Measurements from ENCODE around the gene WDR91. TPM values are rescaled to one million over a fixed set of nuclear protein-coding genes. Genes with fewer than 3 reads are reported as not detected.

The WDR91 gene
- total RNA-seq, 1 donor from 2014 or later: 23.1 TPM

- peaks cover 49% of the 10 kb centered on the region for H3K36me3 Mint-ChIP-seq (ENCODE audit: insufficient read depth)
- no peak overlapping the region for H3K27ac Mint-ChIP-seq
- no peak for TF ChIP-seq CTCF (IDR thresholded peaks at IDR 0.05; ENCODE audit: unreplicated experiment)
- H3K4me3 Mint-ChIP-seq (ENCODE audit: low read depth): no peak overlapping the region
- H3K4me1 Mint-ChIP-seq (ENCODE audit: low read depth): peaks cover 4% of the 10 kb centered on the region
- H3K9me3 Mint-ChIP-seq (ENCODE audit: low read depth): peaks cover 32% of the 10 kb centered on the region
- H3K27me3 Mint-ChIP-seq: no peaks in the 10 kb centered on the region
- no peak for DNase-seq (ENCODE audit: low spot score, unreplicated experiment)
Observed at GRCh38 chr7:135181929-135182678, 29.2 kb downstream of the WDR91 start.

- no peak overlapping the region for H3K27ac Mint-ChIP-seq
- no peak overlapping the region for H3K4me3 Mint-ChIP-seq (ENCODE audit: low read depth)
- peaks cover 4% of the 10 kb centered on the region for H3K4me1 Mint-ChIP-seq (ENCODE audit: low read depth)
- peaks cover 32% of the 10 kb centered on the region for H3K9me3 Mint-ChIP-seq (ENCODE audit: low read depth)
- DNase-seq (ENCODE audit: low spot score, unreplicated experiment): no peak
- H3K36me3 Mint-ChIP-seq (ENCODE audit: insufficient read depth): peaks cover 49% of the 10 kb centered on the region
- TF ChIP-seq CTCF (IDR thresholded peaks at IDR 0.05; ENCODE audit: unreplicated experiment): no peak
- no peaks in the 10 kb centered on the region for H3K27me3 Mint-ChIP-seq
Observed at GRCh38 chr7:135181261-135181928, 29.9 kb downstream of the WDR91 start.

DNA sequence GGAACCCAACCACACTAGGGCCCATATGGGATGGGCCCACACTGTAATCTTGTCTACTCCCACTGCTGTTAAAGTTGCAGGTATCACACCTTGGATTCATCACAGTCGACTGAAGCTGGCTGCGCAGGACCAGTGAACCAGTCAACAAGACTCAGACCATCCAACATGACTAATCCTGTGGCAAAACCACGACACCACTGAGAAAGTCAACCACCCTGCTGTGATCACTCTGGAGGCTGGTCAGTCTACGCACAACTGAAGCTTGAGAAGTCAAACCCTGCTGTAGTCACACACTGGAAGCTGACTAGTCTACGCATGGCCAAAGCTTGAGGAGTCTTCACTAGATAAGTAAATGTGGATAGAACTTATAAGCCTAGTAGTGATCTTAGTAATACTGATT lies 31.2 kb downstream of the WDR91 start:
- peaks cover 4% of the 10 kb centered on the region for H3K4me1 Mint-ChIP-seq (ENCODE audit: low read depth)
- no peaks in the 10 kb centered on the region for H3K27me3 Mint-ChIP-seq
- DNase-seq (ENCODE audit: low spot score, unreplicated experiment): no peak
- peaks cover 32% of the 10 kb centered on the region for H3K9me3 Mint-ChIP-seq (ENCODE audit: low read depth)
- H3K36me3 Mint-ChIP-seq (ENCODE audit: insufficient read depth): peaks cover 46% of the 10 kb centered on the region
- no peak overlapping the region for H3K27ac Mint-ChIP-seq
- TF ChIP-seq CTCF (IDR thresholded peaks at IDR 0.05; ENCODE audit: unreplicated experiment): no peak
- H3K4me3 Mint-ChIP-seq (ENCODE audit: low read depth): no peak overlapping the region

DNA sequence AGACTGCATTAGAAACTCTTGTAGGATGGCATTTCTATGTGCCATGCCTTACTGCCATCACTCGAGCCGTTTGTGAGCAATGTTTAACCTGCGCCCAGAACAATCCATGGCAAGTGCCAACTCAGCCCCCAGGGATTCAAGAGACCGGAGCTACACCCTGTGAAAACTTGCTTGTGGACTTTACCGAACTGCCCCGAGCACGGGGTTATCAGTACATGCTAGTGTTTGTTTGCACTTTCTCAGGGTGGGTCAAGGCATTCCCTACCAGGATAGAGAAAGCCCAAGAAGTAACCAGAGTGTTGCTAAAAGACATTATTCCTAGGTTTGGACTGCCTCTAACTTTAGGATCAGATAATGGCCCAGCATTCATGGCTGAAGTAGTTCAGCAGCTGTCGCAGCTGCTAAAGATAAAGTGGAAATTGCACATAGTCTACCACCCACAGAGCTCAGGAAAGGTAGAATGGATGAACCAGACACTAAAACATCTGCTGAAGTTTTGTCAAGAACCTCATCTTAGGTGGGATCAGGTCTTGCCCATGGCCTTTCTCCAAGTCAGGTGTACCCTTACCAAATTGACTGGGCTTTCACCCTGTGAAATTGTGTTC lies 31.9 kb downstream of the WDR91 start:
- H3K4me1 Mint-ChIP-seq (ENCODE audit: low read depth): peaks cover 4% of the 10 kb centered on the region
- peaks cover 32% of the 10 kb centered on the region for H3K9me3 Mint-ChIP-seq (ENCODE audit: low read depth)
- peaks cover 41% of the 10 kb centered on the region for H3K36me3 Mint-ChIP-seq (ENCODE audit: insufficient read depth)
- DNase-seq (ENCODE audit: low spot score, unreplicated experiment): no peak
- H3K27me3 Mint-ChIP-seq: no peaks in the 10 kb centered on the region
- peak overlapping the region; percentile 15 for H3K27ac Mint-ChIP-seq
- H3K4me3 Mint-ChIP-seq (ENCODE audit: low read depth): no peak overlapping the region
- no peak for TF ChIP-seq CTCF (IDR thresholded peaks at IDR 0.05; ENCODE audit: unreplicated experiment)

- peaks cover 30% of the 10 kb centered on the region for H3K36me3 Mint-ChIP-seq (ENCODE audit: insufficient read depth)
- H3K27ac Mint-ChIP-seq: no peak overlapping the region
- H3K4me1 Mint-ChIP-seq (ENCODE audit: low read depth): peaks cover 4% of the 10 kb centered on the region
- peaks cover 26% of the 10 kb centered on the region for H3K9me3 Mint-ChIP-seq (ENCODE audit: low read depth)
- DNase-seq (ENCODE audit: low spot score, unreplicated experiment): no peak
- TF ChIP-seq CTCF (IDR thresholded peaks at IDR 0.05; ENCODE audit: unreplicated experiment): no peak
- H3K27me3 Mint-ChIP-seq: no peaks in the 10 kb centered on the region
- no peak overlapping the region for H3K4me3 Mint-ChIP-seq (ENCODE audit: low read depth)
Observed at GRCh38 chr7:135178364-135178763, 33.0 kb downstream of the WDR91 start.
